SK-N-SH (cell line): ENCODE results near the gene CTXND1. TPM values are rescaled to one million over a fixed set of nuclear protein-coding genes. Genes with fewer than 3 reads are reported as not detected.

ENCODE experiments used
- CTCF ChIA-PET: fragments of 300-600, 350-600 bp; formaldehyde crosslinking; extraction: SDS; loops from one replicate; lab custom pipeline; 2021; lab: Yijun Ruan, JAX
- POLR2A ChIA-PET: fragments of 350-600 bp; sonication (Branson Sonifier 250); formaldehyde crosslinking; extraction: SDS; loops from one replicate; lab custom pipeline; 2020; ENCODE audit warnings: antibody characterized with exemption, inconsistent platforms; lab: Yijun Ruan, JAX
- DNase-seq: peaks from one replicate; pipeline ENCODE4 v3.0.0; 2012
- H2AFZ ChIP-seq: fragments of 200-600 bp; sonication (generic); 2 replicates; pipeline ENCODE4 v1.8.1; 2016; ENCODE audit warnings: antibody characterized with exemption, mild to moderate bottlenecking, low read depth
- H3F3A ChIP-seq: fragments of 200-600 bp; sonication (generic); replicated peaks from 2 replicates; pipeline ENCODE3; 2016; ENCODE audit warnings: antibody characterized with exemption, mild to moderate bottlenecking; ENCODE audit not compliant: insufficient read depth
- H3K27ac ChIP-seq, 2 experiments: fragments of 200-500 bp in 1 of 2; fragments of 200-600 bp in 1 of 2; sonication (Bioruptor generic) in 1 of 2; sonication (generic), shearing (Covaris generic) in 1 of 2; 2 replicates each; pipeline versions ENCODE4 v1.5.1 to v1.6.1; 2014 to 2016; ENCODE audit warnings: low read depth in 2 of 2, inconsistent platforms in 1 of 2, low read length in 1 of 2, mild to moderate bottlenecking in 1 of 2, mixed read lengths in 1 of 2
- H3K27me3 ChIP-seq: fragments of 200-600 bp; sonication (generic), shearing (Covaris generic); 2 replicates; pipeline ENCODE4 v1.6.1; 2016; ENCODE audit warnings: mixed run types; ENCODE audit not compliant: insufficient read depth
- H3K36me3 ChIP-seq, 2 experiments: fragments of 200-500 bp in 1 of 2; fragments of 200-600 bp in 1 of 2; sonication (Bioruptor generic) in 1 of 2; sonication (generic) in 1 of 2; replicated peaks in 1 of 2; 2 replicates each; pipeline versions ENCODE3 to v1.5.1; 2014 to 2016; ENCODE audit warnings: low read length in 1 of 2, mild to moderate bottlenecking in 1 of 2; ENCODE audit not compliant: insufficient read depth in 2 of 2, control insufficient read depth in 1 of 2
- H3K4me1 ChIP-seq, 2 experiments: fragments of 200-500 bp in 1 of 2; fragments of 200-600 bp in 1 of 2; sonication (Bioruptor generic) in 1 of 2; sonication (generic), shearing (Covaris generic) in 1 of 2; 2 replicates each; pipeline versions ENCODE4 v1.5.1 to v1.6.1; 2014 to 2016; ENCODE audit warnings: low read depth in 1 of 2, low read length in 1 of 2, mixed run types in 1 of 2; ENCODE audit not compliant: insufficient read depth in 2 of 2, control insufficient read depth in 1 of 2
- H3K4me2 ChIP-seq: fragments of 200-600 bp; sonication (generic), shearing (Covaris generic); 2 replicates; pipeline ENCODE4 v1.6.1; 2017; ENCODE audit warnings: mixed run types
- H3K4me3 ChIP-seq, 2 experiments: fragments of 200-500 bp in 1 of 2; fragments of 200-600 bp in 1 of 2; sonication (Bioruptor generic) in 1 of 2; sonication (generic), shearing (Covaris generic) in 1 of 2; 2 replicates each; pipeline versions ENCODE4 v1.5.1 to v1.8.1; 2014 to 2016; ENCODE audit warnings: low read depth in 2 of 2, inconsistent platforms in 1 of 2, low read length in 1 of 2, mild to moderate bottlenecking in 1 of 2, mixed read lengths in 1 of 2, moderate library complexity in 1 of 2
- H3K79me2 ChIP-seq: fragments of 200-600 bp; sonication (generic); 2 replicates; pipeline ENCODE4 v1.8.1; 2017; ENCODE audit warnings: mild to moderate bottlenecking; ENCODE audit not compliant: insufficient read depth
- H3K9ac ChIP-seq: fragments of 200-600 bp; sonication (generic); 2 replicates; pipeline ENCODE4 v1.6.1; 2017; ENCODE audit warnings: mixed run types
- H3K9me2 ChIP-seq: fragments of 200-600 bp; sonication (generic); 2 replicates; pipeline ENCODE4 v1.6.1; 2017; ENCODE audit warnings: mixed run types
- H3K9me3 ChIP-seq: fragments of 200-600 bp; sonication (generic); 2 replicates; pipeline ENCODE4 v1.6.1; 2017; ENCODE audit warnings: mixed run types, mild to moderate bottlenecking, moderate library complexity
- H4K20me1 ChIP-seq: fragments of 200-600 bp; sonication (generic); 2 replicates; pipeline ENCODE4 v1.6.1; 2017; ENCODE audit warnings: mild to moderate bottlenecking, mixed run types; ENCODE audit not compliant: insufficient read depth
- FOSL2 ChIP-seq: IDR thresholded peaks from 2 replicates; pipeline ENCODE4 v1.4.0; 2012; ENCODE audit warnings: low read depth, mild to moderate bottlenecking, moderate library complexity, borderline replicate concordance
- MEF2A ChIP-seq: IDR thresholded peaks from 2 replicates; pipeline ENCODE4 v1.4.0; 2012; ENCODE audit warnings: low read depth, borderline replicate concordance
- RAD21 ChIP-seq: IDR thresholded peaks from 2 replicates; pipeline ENCODE4 v1.6.1; 2012; ENCODE audit warnings: mild to moderate bottlenecking, low read length
- REST ChIP-seq: IDR thresholded peaks from 2 replicates; pipeline ENCODE4 v1.6.1; 2012; ENCODE audit warnings: mild to moderate bottlenecking, low read depth, low read length, moderate library complexity
- RFX5 ChIP-seq: IDR thresholded peaks from 2 replicates; pipeline ENCODE4 v1.6.1; 2012; ENCODE audit warnings: mild to moderate bottlenecking, improper control_type of control experiment, low read length
- RXRA ChIP-seq: IDR thresholded peaks from 2 replicates; pipeline ENCODE4 v1.4.0; 2012; ENCODE audit warnings: low read depth, mild to moderate bottlenecking, borderline replicate concordance
- ZBTB33 ChIP-seq: IDR thresholded peaks from 2 replicates; pipeline ENCODE4 v1.4.0; 2012; ENCODE audit warnings: low read depth, borderline replicate concordance
- WGBS: methylation state at CpG from one replicate; pipeline ENCODE4 v1.1.6; 2017; ENCODE audit warnings: low lambda C conversion rate; 5-methylcytosine and 5-hydroxymethylcytosine counted together
- polyA plus RNA-seq, 3 experiments: library from polyadenylated mRNA; depleted of rRNA; stranded (reverse); fragments of >200 nt; gene quantifications; 2 replicates each; pipeline ENCODE4 v1.2.3, GENCODE V29; 2012
- TF ChIP-seq, protein P1 (sequence below): IDR thresholded peaks from 2 replicates; pipeline ENCODE4 v1.4.0; 2012; ENCODE audit warnings: low read depth, borderline replicate concordance
- TF ChIP-seq, protein P2 (sequence below): fragments of 150-350 bp; IDR thresholded peaks from 2 replicates; pipeline ENCODE4 v1.6.1; 2017; ENCODE audit warnings: antibody characterized with exemption, low read length, low read depth, borderline replicate concordance

The CTXND1 gene
- polyA plus RNA-seq, 1 of the 3 experiments (the other 2 are of a cell fraction) = not detected

DNA sequence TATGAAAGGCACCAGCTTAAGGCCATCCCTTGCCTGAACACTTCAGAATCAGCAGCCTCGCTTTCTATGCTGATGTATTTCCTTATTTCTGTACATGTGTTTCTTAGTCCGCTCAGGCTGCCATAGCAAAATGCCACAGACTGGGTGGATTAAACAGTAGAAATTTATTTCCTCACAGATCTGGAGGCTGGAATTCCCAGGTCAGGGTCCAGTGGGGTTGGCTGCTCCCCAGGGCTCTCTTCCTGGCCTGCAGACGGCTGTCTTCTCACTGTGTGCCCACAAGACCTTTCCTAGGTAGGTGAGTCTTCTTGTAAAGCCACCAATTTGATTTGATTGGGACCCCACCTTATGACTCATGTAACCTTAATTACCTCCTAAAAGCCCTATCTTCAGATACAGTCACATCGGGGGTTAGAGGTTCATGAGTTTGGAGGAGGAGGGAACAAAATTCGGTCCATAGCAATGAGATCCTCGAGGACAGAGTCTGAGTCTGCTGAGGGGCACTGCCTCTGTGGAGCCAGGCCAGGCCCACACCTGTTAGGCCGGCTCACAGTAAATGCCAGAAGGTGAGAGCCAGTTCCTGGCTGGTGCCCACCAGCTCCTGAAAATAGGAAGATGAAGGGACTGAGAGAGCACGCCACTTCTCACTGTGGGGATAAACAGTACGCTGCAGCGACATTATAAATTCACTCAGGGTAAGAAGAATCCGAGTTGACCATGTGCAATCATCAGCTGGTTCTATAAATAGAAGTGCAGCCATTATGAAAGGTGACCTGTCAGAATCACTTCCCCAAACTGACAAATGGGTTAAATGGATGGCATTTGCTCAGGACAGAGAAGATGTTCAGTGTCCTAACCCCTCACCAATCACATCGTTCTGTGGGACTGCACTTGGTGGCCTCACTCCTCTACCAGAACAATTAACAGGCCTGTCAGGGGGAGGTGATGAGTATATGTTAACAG lies 41.1 kb downstream of the CTXND1 start:
- H3K9me3 ChIP-seq = no peaks in the 10 kb centered on the region
- ChIA-PET POLR2A (interaction anchor here (0.6 kb wide), 1 partner anchor 28 kb away, joined by 5 read pairs; no protein-coding TSS in a partner anchor), CTCF (no interaction called here)
- H3K27ac ChIP-seq = no peak overlapping the region
- no peak overlapping the region for H2AFZ ChIP-seq
- TF ChIP-seq FOSL2 (no peak), REST (no peak), ZBTB33 (no peak), RXRA (no peak), RAD21 (no peak), MEF2A (no peak), RFX5 (no peak)
- TF ChIP-seq, protein P1, sequence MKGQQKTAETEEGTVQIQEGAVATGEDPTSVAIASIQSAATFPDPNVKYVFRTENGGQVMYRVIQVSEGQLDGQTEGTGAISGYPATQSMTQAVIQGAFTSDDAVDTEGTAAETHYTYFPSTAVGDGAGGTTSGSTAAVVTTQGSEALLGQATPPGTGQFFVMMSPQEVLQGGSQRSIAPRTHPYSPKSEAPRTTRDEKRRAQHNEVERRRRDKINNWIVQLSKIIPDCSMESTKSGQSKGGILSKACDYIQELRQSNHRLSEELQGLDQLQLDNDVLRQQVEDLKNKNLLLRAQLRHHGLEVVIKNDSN = no peak
- TF ChIP-seq, protein P2, sequence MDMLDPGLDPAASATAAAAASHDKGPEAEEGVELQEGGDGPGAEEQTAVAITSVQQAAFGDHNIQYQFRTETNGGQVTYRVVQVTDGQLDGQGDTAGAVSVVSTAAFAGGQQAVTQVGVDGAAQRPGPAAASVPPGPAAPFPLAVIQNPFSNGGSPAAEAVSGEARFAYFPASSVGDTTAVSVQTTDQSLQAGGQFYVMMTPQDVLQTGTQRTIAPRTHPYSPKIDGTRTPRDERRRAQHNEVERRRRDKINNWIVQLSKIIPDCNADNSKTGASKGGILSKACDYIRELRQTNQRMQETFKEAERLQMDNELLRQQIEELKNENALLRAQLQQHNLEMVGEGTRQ = no peak
- H3K4me2 ChIP-seq = no peak overlapping the region
- 43% methylated on average over 12 of the region's 12 CpGs for WGBS
- no peaks in the 10 kb centered on the region; the same call in 1 of the 2 replicates for H3K27me3 ChIP-seq
- H3F3A ChIP-seq = no peaks in the 10 kb centered on the region
- no peak for DNase-seq
- H3K4me1 ChIP-seq = no peaks in the 10 kb centered on the region
- no peak overlapping the region for H3K4me3 ChIP-seq
- H3K36me3 ChIP-seq = no peaks in the 10 kb centered on the region
- H3K9me2 ChIP-seq = no peaks in the 10 kb centered on the region
- H4K20me1 ChIP-seq = no peaks in the 10 kb centered on the region
- H3K9ac ChIP-seq = no peak overlapping the region
- no peaks in the 10 kb centered on the region for H3K79me2 ChIP-seq
